Neuronal stem cell (in vitro differentiated cells): ENCODE results near the gene ZWILCH.
"Not testable (repeated sequence)": the region's sequence is repeated elsewhere in the genome, so short reads cannot be mapped to it uniquely, and the experiment has no call there.

Source experiments
- DNase-seq: peaks from one replicate; pipeline ENCODE4 v3.0.0-alpha.2; 2013; ENCODE audit warnings: low spot score
- H2AFZ ChIP-seq: one replicate; pipeline ENCODE4 v1.6.1; 2013; ENCODE audit warnings: mild to moderate bottlenecking, low read length, inconsistent platforms
- H2AK5ac ChIP-seq: 2 replicates; pipeline ENCODE4 v1.6.1; 2013; ENCODE audit warnings: low read depth, mild to moderate bottlenecking, inconsistent platforms, low read length, moderate library complexity, mixed read lengths
- H2BK120ac ChIP-seq: 2 replicates; pipeline ENCODE4 v1.6.1; 2013; ENCODE audit warnings: low read depth, mild to moderate bottlenecking, inconsistent platforms, low read length, moderate library complexity, mixed read lengths
- H2BK12ac ChIP-seq: one replicate; pipeline ENCODE4 v1.6.1; 2013; ENCODE audit warnings: low read length, inconsistent platforms
- H2BK15ac ChIP-seq: 2 replicates; pipeline ENCODE4 v1.6.1; 2013; ENCODE audit warnings: mild to moderate bottlenecking, low read length, inconsistent platforms, mixed read lengths
- H2BK5ac ChIP-seq: one replicate; pipeline ENCODE4 v1.6.1; 2013; ENCODE audit warnings: inconsistent platforms, mild to moderate bottlenecking, low read length, moderate library complexity
- H3K14ac ChIP-seq: one replicate; pipeline ENCODE4 v1.6.1; 2013; ENCODE audit warnings: low read length, inconsistent platforms
- H3K18ac ChIP-seq: 2 replicates; pipeline ENCODE4 v1.6.1; 2013; ENCODE audit warnings: low read length, inconsistent platforms
- H3K23ac ChIP-seq: 2 replicates; pipeline ENCODE4 v1.6.1; 2013; ENCODE audit warnings: low read depth, mild to moderate bottlenecking, mixed read lengths, low read length, inconsistent platforms; ENCODE audit not compliant: poor library complexity
- H3K27ac ChIP-seq: replicated peaks from 3 replicates; pipeline ENCODE4 v1.5.1; 2013; ENCODE audit warnings: low read length, inconsistent platforms
- H3K27me3 ChIP-seq, 3 experiments: 2 replicates each; pipeline ENCODE4 v1.6.1; 2013; ENCODE audit warnings: low read length in 3 of 3, mild to moderate bottlenecking in 2 of 3, inconsistent platforms in 1 of 3, low read depth in 1 of 3, mixed read lengths in 1 of 3, moderate library complexity in 1 of 3; ENCODE audit not compliant: control insufficient read depth in 3 of 3, insufficient read depth in 3 of 3
- H3K36me3 ChIP-seq, 2 donors: replicated peaks in 1 of 2; 2 replicates each; pipeline ENCODE4 v1.6.1; 2013; ENCODE audit warnings: low read length in 2 of 2; ENCODE audit not compliant: control insufficient read depth in 2 of 2, insufficient read depth in 2 of 2
- H3K4ac ChIP-seq: 2 replicates; pipeline ENCODE4 v1.6.1; 2013; ENCODE audit warnings: inconsistent platforms, mild to moderate bottlenecking, low read length, moderate library complexity
- H3K4me1 ChIP-seq, 2 donors: 1 replicate in 1 of 2; 2 replicates in 1 of 2; pipeline ENCODE4 v1.6.1; 2013; ENCODE audit warnings: low read length in 2 of 2, low read depth in 1 of 2; ENCODE audit not compliant: control insufficient read depth in 2 of 2, insufficient read depth in 1 of 2
- H3K4me2 ChIP-seq: one replicate; pipeline ENCODE4 v1.6.1; 2013; ENCODE audit warnings: mild to moderate bottlenecking, low read length, inconsistent platforms; ENCODE audit not compliant: insufficient read depth, poor library complexity, severe bottlenecking
- H3K4me3 ChIP-seq, 2 donors: 2 replicates each; pipeline ENCODE4 v1.5.1; 2013; ENCODE audit warnings: low read length in 2 of 2, mild to moderate bottlenecking in 2 of 2, inconsistent platforms in 1 of 2, moderate library complexity in 1 of 2
- H3K79me1 ChIP-seq: one replicate; pipeline ENCODE4 v1.6.1; 2013; ENCODE audit warnings: low read depth, mild to moderate bottlenecking, inconsistent platforms, low read length, moderate library complexity
- H3K9ac ChIP-seq: one replicate; pipeline ENCODE4 v1.6.1; 2013; ENCODE audit warnings: mild to moderate bottlenecking, low read depth, low read length, inconsistent platforms; ENCODE audit not compliant: poor library complexity
- H3K9me3 ChIP-seq, 2 donors: replicated peaks in 1 of 2; 2 replicates each; pipeline versions ENCODE3 to v1.6.1; 2013; ENCODE audit warnings: low read length in 2 of 2, mild to moderate bottlenecking in 2 of 2, inconsistent platforms in 1 of 2, low read depth in 1 of 2, mixed read lengths in 1 of 2, moderate library complexity in 1 of 2; ENCODE audit not compliant: control insufficient read depth in 2 of 2, insufficient read depth in 1 of 2
- H4K8ac ChIP-seq: one replicate; pipeline ENCODE4 v1.6.1; 2013; ENCODE audit warnings: low read depth, mild to moderate bottlenecking, inconsistent platforms, low read length, moderate library complexity
- H4K91ac ChIP-seq: one replicate; pipeline ENCODE4 v1.6.1; 2013; ENCODE audit warnings: low read length, low read depth, mild to moderate bottlenecking, inconsistent platforms; ENCODE audit not compliant: poor library complexity
- WGBS, 2 donors: extraction: QIAGEN DNeasy Blood & Tissue Kit; methylation state at CpG; one replicate each; pipeline ENCODE4 v1.1.7; 2013; ENCODE audit warnings: missing lambda C conversion rate in 2 of 2, mixed read lengths in 1 of 2; ENCODE audit not compliant: insufficient read length in 2 of 2, insufficient replicate concordance in 1 of 2; ENCODE audit errors: extremely low coverage in 2 of 2; 5-methylcytosine and 5-hydroxymethylcytosine counted together

The ZWILCH gene

DNA sequence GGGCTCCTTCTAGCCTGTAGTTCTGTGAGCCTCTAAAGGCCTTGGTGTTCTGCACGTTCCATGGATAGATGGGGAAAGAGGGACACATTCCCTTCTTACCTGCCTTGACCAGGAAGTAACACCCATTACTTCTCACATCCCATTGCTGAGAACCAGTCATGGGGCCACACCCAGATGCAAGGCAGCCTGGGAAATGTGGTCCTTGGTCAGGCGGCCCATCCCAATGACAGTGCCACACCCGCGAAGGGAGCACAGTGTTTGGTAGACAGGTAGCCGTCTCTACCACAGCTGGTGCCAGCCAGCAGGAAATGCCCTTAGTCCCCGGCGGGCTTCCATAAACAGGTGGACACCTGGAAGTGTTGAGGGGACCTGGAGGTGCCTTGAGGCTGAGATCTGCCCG is 83.8 kb downstream of the ZWILCH start:
- H2BK120ac ChIP-seq = no peak overlapping the region
- H3K18ac ChIP-seq = no peak overlapping the region
- no peaks in the 10 kb centered on the region for H3K9me3 ChIP-seq
- H4K91ac ChIP-seq = no peak overlapping the region
- no peaks in the 10 kb centered on the region for H3K79me1 ChIP-seq
- no peaks in the 10 kb centered on the region for H3K36me3 ChIP-seq
- no peak overlapping the region for H2AK5ac ChIP-seq
- peaks cover 6% of the 10 kb centered on the region in 2 donors for H3K4me1 ChIP-seq
- no peak overlapping the region for H3K4me2 ChIP-seq
- no peak for DNase-seq
- H2BK12ac ChIP-seq = no peak overlapping the region
- H3K4ac ChIP-seq = no peak overlapping the region
- peaks cover 0 to 29% (median 0%) of the 10 kb centered on the region in 3 experiments for H3K27me3 ChIP-seq
- H3K4me3 ChIP-seq = no peak overlapping the region
- no peak overlapping the region for H2BK5ac ChIP-seq
- no peak overlapping the region for H2BK15ac ChIP-seq
- H4K8ac ChIP-seq = no peak overlapping the region
- H3K9ac ChIP-seq = no peak overlapping the region
- no CpG with 5 or more reads among the region's 8 CpGs for WGBS, 2 donors
- H3K27ac ChIP-seq = no peak overlapping the region
- no peak overlapping the region for H3K23ac ChIP-seq
- no peak overlapping the region for H3K14ac ChIP-seq
- H2AFZ ChIP-seq = no peak overlapping the region

DNA sequence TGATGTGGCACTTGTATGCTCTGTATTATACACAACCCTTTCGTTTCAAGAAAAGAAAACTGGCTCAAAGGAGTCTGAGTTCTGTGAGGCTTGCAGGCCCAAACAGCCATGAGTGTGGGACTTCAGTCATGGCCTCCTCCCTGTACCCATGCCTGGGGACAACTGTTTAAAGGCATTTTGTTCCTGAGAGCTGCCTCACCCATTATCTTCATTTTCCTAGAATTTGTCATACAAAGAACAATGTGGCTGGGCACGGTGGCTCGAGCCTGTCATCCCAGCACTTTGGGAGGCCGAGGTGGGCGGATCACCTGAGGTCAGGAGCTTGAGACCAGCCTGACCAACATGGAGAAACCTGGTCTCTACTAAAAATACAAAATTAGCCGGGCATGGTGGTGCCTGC is 84.3 kb downstream of the ZWILCH start:
- not testable (repeated sequence) for H3K4ac ChIP-seq, H3K79me1 ChIP-seq, H3K9ac ChIP-seq, H3K4me3 ChIP-seq, H3K14ac ChIP-seq, H2AFZ ChIP-seq, H3K4me2 ChIP-seq, H4K8ac ChIP-seq, H2BK5ac ChIP-seq, H2BK120ac ChIP-seq, H2BK15ac ChIP-seq, H3K23ac ChIP-seq, DNase-seq, H4K91ac ChIP-seq, H2AK5ac ChIP-seq, H3K18ac ChIP-seq, H3K9me3 ChIP-seq, H3K27ac ChIP-seq, H3K4me1 ChIP-seq, H2BK12ac ChIP-seq, H3K36me3 ChIP-seq
- no CpG with 5 or more reads among the region's 6 CpGs for whole genome bisulfite sequencing, 2 donors
- H3K27me3 ChIP-seq = peaks cover 0 to 31% (median 0%) of the 10 kb centered on the region in 3 experiments

DNA sequence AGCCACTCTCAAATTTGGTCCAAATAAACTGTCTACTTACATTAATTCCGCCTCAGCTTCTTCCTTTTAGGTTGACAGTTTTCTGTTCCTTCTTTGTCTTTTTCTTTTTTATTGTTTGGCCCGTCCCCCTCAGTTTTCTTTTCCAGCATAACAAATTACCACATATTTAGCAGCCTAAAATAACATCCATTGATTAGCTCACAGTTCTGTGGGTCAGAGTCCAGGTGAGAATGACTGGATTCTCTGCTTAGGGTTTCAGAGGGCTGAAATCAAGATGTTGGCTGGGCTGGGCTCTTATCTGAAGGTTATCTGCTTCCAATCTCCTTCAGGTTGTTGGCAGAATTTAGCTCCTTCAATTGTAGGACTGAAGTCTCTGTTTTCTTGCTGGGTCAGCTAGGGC is 85.3 kb downstream of the ZWILCH start:
- Histone ChIP-seq H3K9ac (no peak overlapping the region), H2AFZ (no peak overlapping the region), H3K14ac (no peak overlapping the region), H2AK5ac (no peak overlapping the region), H2BK12ac (no peak overlapping the region), H3K4me2 (no peak overlapping the region), H3K4me3 (no peak overlapping the region), H3K27ac (no peak overlapping the region), H3K27me3 (peaks cover 0 to 35% (median 0%) of the 10 kb centered on the region in 3 experiments), H3K36me3 (no peaks in the 10 kb centered on the region), H3K18ac (no peak overlapping the region), H4K8ac (no peak overlapping the region), H2BK120ac (no peak overlapping the region), H3K4ac (no peak overlapping the region), H3K23ac (no peak overlapping the region), H2BK5ac (no peak overlapping the region), H3K79me1 (no peaks in the 10 kb centered on the region), H3K4me1 (peaks cover 6% of the 10 kb centered on the region in 2 donors), H4K91ac (no peak overlapping the region), H2BK15ac (no peak overlapping the region), H3K9me3 (no peaks in the 10 kb centered on the region)
- no CpG with 5 or more reads among the region's 2 CpGs for WGBS, 2 donors
- DNase-seq = no peak

DNA sequence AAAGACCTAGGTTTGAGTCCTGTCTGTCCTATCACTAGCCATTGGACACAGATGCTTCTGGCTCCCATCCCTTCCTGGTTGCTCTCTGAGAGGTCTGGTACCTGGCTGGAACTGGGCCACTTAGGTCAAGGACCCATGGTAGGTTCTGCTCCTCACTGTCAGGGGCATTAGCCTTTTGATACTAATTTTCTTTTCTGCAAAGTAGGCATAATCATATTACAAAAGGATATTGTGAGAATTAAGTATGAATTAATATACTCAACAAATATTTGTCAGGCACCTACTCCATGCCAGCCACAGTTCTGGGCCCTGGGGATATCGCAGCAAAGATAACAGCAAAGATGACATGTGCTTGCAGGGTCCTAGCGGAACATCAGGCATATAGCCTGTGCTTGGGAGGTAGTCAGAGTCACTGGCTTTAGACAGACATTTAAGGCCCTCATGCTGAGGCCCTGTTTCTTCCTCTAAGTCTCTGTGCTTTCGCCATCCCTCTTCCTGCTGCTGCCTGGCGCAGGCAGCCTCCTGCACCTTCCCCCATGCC is 86.3 kb downstream of the ZWILCH start:
- no CpG with 5 or more reads among the region's 4 CpGs for WGBS, 2 donors
- H2BK120ac ChIP-seq = no peak overlapping the region
- no peak overlapping the region for H2BK5ac ChIP-seq
- no peaks in the 10 kb centered on the region for H3K79me1 ChIP-seq
- H2AK5ac ChIP-seq = no peak overlapping the region
- no peak for DNase-seq
- no peak overlapping the region for H2BK15ac ChIP-seq
- H3K27me3 ChIP-seq = peaks cover 0 to 35% (median 0%) of the 10 kb centered on the region in 3 experiments
- H3K36me3 ChIP-seq = no peaks in the 10 kb centered on the region
- H4K91ac ChIP-seq = no peak overlapping the region
- peak overlapping the region; percentile 11 for H3K18ac ChIP-seq
- H3K23ac ChIP-seq = no peak overlapping the region
- no peaks in the 10 kb centered on the region for H3K9me3 ChIP-seq
- H3K4me1 ChIP-seq = peaks cover 3% of the 10 kb centered on the region in 2 donors
- H3K4ac ChIP-seq = no peak overlapping the region
- H2BK12ac ChIP-seq = no peak overlapping the region
- H3K14ac ChIP-seq = no peak overlapping the region
- H4K8ac ChIP-seq = no peak overlapping the region
- no peak overlapping the region for H3K4me2 ChIP-seq
- no peak overlapping the region for H3K4me3 ChIP-seq
- H3K9ac ChIP-seq = no peak overlapping the region
- no peak overlapping the region for H3K27ac ChIP-seq
- no peak overlapping the region for H2AFZ ChIP-seq
